Thoracic aorta endothelial cell (primary cell): Measurements from ENCODE around the gene COPE. TPM values are rescaled to one million over a fixed set of nuclear protein-coding genes. Genes with fewer than 3 reads are reported as not detected.

ENCODE experiments used
- total RNA-seq: library from RNA; depleted of rRNA; stranded (reverse); fragments of >200 nt; gene quantifications from 2 replicates; pipeline ENCODE4 v1.2.3, GENCODE V29; 2012

Gene COPE
- total RNA-seq, result 146 and 154 TPM in 2 replicates

GRCh38 chr19:18919086-18919899 is at the start of gene COPE, which contains the start of gene DDX49:
COPE (minus strand) TSS chr19:18919387; CDS start chr19:18919348, 39 bp downstream.
DDX49 (plus strand) TSS chr19:18919715; CDS start chr19:18919742, 27 bp downstream.

GRCh38 chr19:18940769-18941627 is 21.8 kb upstream of the COPE start, which contains the start of gene HOMER3:
HOMER3 (minus strand) TSS chr19:18941217; CDS start chr19:18938982, 2,235 bp downstream.

GRCh38 chr19:18895824-18896341 is 23.3 kb downstream of the COPE start, which contains the start of gene CERS1:
CERS1 (minus strand) TSS chr19:18896158; CDS start chr19:18896072, 86 bp downstream.

Other genes with a start within 250 kb of the COPE start
- gene CRTC1, start 235.7 kb downstream of the COPE start, total RNA-seq, result 1.2 and 1.9 TPM in 2 replicates
- 0.13 TPM in 1 of 2 replicates, not detected in the other for gene COMP, start 128.1 kb downstream of the COPE start, total RNA-seq
- 59.8 and 78.9 TPM in 2 replicates for gene UPF1, start 87.4 kb downstream of the COPE start, total RNA-seq
- gene CERS1, start 23.2 kb downstream of the COPE start, total RNA-seq, result 1.3 and 1.9 TPM in 2 replicates
- 44.1 and 47.7 TPM in 2 replicates for gene DDX49, start 328 bp upstream of the COPE start, total RNA-seq
- 61.0 and 93.2 TPM in 2 replicates for gene HOMER3, start 21.8 kb upstream of the COPE start, total RNA-seq
- gene SUGP2, start 114.1 kb upstream of the COPE start, total RNA-seq, result 35.2 and 39.9 TPM in 2 replicates
- 36.4 and 39.9 TPM in 2 replicates for gene ARMC6, start 114.2 kb upstream of the COPE start, total RNA-seq
- 3.5 and 4.0 TPM in 2 replicates for gene SLC25A42, start 144.6 kb upstream of the COPE start, total RNA-seq
- gene TMEM161A, start 219.1 kb upstream of the COPE start, total RNA-seq, result 13.3 and 18.9 TPM in 2 replicates